ENCODE results near the gene SHMT2.

DNA sequence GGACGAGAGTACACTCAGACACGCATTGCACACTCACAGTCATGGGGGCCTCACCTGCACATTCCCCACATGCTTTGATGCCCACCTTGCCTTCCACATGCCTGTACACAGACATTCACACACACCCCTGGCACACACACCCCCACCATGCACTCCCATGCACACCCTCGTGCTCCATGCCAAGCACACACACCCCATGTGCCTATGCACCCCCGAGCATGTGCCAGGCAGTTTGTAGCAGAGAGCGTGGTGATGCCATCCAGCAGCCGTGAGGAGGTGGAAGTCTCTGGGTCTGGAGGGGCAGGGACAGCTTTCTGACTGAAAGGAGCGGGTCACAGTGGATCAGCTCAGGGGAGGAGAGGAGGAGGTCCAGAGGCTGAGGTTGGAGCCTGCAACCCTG, 23.6 kb upstream of the SHMT2 start:
- TF ChIP-seq, protein P1, sequence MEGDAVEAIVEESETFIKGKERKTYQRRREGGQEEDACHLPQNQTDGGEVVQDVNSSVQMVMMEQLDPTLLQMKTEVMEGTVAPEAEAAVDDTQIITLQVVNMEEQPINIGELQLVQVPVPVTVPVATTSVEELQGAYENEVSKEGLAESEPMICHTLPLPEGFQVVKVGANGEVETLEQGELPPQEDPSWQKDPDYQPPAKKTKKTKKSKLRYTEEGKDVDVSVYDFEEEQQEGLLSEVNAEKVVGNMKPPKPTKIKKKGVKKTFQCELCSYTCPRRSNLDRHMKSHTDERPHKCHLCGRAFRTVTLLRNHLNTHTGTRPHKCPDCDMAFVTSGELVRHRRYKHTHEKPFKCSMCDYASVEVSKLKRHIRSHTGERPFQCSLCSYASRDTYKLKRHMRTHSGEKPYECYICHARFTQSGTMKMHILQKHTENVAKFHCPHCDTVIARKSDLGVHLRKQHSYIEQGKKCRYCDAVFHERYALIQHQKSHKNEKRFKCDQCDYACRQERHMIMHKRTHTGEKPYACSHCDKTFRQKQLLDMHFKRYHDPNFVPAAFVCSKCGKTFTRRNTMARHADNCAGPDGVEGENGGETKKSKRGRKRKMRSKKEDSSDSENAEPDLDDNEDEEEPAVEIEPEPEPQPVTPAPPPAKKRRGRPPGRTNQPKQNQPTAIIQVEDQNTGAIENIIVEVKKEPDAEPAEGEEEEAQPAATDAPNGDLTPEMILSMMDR (conservative IDR thresholded peaks at IDR 0.05; ENCODE audit: low read depth, low read length): no peak
- TF ChIP-seq MAFK (IDR thresholded peaks at IDR 0.05; ENCODE audit: low read depth, low read length) (no peak), RAD21 (IDR thresholded peaks at IDR 0.05; ENCODE audit: low read length) (no peak)

Data from IMR-90 (cell line).